ENCODE results near the gene CCDC197.
A peak's percentile ranks its signal among the peaks of the same experiment; 100 is the strongest.

The CCDC197 gene

DNA sequence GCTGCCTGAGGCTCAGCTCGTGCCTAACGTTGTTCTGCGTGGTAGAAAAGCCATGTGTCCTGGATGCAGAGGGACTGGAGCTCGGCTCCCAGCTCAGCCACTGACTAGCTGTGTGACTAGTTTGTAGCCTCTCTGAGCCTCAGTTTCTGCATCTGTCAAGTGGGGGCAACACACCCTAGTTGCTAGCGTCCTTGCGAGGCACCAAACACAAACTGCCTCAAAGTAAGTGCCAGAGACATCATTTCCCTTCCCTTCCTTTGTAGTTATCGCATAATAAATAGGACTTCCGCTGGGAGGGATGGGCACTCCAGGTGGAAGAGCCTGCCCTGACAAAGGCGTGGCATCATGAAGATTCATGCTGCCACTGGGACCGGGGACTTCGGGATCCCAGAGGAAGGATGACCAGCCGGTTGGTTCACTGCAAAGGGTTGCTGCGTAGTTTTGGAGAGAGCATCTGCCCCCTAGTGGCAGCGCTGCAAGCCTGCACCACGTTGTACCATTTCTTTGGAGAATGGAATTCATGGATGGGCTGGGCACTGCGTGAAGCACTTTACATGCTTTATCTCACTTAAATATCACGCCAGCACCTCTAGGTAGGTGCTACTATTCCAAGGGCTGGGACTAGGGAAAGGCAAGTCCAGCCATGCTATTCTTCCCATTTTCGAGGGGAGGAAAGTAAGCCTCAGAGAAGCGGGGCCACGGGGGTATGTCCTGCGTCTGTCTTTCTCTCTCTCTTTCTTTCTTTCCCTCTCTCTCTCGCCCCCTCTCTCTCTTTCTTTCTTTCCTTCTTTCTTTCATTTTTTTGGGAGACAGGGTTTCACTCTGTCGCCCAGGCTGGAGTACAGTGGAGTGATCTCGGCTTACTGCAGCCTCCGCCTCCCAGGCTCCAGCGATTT is 4.6 kb downstream of the CCDC197 start:
- no peak for DNase-seq

DNA sequence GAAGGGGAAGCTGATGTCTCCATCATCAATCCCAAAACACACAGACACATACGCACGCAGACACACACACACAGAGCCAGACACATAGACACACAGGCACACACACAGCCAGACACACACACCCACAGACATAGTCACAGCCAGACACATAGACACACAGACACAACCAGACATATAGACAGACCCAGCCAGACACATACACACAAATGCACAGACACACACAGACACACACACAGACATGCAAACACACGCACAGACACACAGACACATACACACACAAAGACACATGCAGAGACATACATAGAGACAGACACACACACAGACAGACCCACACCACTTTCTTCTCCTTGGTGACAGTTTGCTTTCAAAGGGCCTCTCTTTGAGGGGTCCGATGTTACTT is 6.3 kb downstream of the CCDC197 start:
- no peak for DNase-seq

DNA sequence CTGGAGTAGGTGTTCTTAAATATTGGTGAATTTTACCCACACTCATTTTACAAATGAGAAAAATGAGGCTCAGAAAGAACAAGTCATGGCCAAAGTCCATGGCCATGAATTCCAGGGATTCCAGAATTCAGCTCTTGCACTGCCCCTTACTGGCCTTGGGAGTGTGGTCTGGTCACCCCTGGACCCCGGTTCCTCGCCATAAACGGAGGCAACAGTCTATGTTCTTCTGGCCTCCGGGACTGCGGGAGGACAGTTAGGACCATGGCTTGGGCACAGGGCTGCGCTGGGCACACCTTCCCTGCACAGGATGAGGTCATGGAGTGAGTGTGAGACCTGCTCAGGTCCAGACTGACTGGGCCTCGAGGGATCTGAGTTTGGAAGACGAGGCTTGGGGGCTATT is 6.9 kb downstream of the CCDC197 start:
- no peak for DNase-seq

DNA sequence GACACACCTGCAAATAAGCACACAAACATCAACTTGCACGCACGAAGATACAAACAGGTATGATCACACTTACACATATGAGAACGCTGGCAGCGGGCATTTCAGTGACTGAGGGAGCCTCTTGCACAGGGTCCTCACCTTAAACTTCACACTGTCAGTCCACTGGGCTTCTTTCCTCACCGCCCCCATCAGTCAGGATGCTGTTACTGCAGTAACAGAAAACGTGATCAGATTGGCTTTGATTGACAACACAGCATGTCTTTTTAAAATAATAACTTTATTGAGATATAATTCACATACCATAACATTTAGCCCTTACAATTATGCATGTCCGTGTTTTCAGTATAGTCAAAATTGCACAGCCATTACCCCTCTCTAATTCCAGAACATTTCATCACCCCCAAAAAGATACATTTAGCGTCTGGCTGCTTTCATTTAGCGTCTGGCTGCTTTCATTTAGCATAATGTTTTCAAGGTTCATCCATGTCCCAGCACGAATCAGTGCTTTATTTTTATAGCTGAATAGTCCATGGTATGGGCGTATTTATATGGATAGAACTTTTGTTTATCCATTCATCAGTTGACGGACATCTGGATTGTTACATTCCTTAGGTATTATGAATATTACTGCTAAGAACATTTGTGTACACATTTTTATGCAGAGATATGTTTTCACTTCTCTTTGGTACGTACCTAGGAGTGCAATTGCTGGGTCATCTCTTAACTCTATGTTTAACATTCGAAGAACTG is 8.4 kb downstream of the CCDC197 start:
- no peak for DNase-seq

DNA sequence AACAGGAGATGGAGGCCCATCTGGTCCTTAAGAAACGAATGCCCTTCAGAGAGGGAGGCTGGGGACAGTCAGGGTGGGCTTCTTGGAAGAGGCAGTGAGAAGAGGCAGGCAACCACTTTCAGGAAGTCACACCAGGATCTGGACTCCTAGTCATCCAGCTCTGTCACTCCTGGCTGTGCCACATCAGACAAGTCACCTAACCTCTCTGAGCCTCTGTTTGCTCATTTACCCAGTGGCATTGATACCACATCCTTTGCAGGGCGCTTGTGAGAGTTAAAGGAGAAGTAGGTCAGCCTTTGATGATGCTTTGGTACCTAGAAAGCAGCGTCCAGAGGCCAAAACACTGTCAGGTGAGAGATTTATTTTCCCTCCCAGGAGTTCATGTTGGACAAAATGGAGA is 11.1 kb downstream of the CCDC197 start:
- DNase-seq, result no peak

DNA sequence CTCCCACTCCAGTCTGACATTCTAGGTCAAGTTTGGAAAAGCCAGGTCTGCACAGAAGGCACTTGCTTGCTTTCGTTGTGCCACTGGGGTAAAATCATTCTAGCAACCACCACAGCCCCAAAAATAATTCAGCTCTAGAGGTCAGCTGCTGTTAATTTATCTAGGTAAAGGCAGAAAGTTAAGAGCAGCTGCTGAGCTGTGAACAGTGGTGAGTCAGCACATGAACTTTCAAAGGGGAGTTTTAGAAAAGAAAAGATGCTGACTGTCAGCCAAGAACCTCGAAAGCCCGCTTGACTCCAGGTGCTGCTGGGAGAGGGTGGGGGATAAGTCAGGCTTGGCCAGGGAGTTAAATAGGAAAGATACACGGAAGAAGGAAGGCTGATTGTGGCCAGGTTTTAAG is 12.7 kb downstream of the CCDC197 start:
- no peak for DNase-seq

DNA sequence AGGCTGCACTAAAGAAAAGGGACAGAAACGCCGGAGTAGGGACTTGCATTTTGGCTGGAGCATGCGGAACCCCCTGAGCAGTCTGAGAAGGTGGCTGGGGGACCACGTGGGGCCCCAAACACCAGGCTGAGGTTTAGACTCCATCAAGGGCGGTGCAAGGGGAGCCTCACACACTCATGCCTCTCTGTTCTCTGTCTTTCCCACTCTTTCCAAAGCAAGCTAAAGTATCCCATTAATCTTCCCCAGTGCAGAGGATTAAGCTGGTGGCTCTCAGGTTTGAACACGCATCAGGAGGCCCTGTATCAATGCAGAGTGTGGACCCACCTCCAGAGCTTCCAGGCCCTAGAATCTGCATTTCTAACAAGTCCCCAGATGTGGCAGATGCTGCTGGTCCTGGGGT is 13.5 kb downstream of the CCDC197 start:
- no peak for DNase-seq

DNA sequence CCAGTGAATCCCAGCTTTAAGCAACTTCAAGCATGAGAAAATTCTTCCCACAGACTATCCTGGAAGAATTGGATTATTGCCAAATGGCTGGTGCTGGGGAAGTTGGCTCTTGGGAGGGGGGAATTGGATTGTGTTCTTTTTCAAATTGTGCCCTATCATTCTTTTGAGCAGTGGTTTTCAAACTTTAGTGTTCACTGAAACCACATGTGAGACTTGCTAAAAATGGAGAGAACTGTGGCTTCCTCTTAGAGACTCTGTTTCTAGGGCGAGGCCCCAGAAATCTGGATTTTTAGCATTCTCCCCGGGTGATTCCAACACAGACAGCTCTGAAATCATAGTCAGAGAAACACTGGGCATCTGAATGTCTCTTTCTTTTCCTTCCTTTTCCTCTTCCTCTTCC is 14.7 kb downstream of the CCDC197 start:
- no peak for DNase-seq

DNA sequence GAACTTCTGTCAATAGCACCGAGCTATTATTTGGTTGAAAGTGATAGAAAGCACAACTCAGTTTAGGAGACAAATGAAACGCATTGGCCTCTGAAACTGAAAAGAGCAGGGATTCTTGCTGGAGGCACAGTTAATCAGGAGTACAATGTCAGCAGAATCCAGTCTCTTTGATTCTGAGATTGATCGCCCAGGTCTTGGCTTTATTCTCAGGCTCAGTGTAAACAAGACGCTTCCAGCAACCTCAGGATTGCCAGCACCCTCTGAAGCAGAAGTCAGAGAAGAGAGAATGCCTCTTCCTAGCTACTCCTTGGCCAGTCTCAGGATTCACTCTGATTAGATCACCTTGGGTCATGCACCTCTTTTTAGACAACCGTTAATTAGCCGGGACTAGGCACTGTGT is 17.3 kb downstream of the CCDC197 start:
- no peak for DNase-seq

DNA sequence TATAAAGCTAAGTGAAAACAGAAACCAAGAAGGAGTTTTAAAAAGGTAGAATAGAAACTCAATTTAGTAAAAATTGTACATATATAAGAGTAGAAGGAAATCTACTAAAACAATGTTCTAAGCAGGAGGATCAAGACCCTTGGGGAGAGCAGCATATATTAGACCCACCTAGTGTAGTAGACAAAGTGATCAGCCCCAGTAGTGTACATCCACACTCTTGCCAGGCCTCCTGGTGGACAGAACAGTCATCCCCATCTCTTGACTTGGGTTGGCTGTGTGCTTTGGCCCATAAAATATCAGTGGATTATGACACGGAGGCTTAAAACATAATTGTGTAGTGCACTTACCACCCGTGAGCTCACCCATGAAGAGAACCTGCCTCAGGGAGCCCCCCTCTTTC is 18.1 kb downstream of the CCDC197 start:
- no peak for DNase-seq

DNA sequence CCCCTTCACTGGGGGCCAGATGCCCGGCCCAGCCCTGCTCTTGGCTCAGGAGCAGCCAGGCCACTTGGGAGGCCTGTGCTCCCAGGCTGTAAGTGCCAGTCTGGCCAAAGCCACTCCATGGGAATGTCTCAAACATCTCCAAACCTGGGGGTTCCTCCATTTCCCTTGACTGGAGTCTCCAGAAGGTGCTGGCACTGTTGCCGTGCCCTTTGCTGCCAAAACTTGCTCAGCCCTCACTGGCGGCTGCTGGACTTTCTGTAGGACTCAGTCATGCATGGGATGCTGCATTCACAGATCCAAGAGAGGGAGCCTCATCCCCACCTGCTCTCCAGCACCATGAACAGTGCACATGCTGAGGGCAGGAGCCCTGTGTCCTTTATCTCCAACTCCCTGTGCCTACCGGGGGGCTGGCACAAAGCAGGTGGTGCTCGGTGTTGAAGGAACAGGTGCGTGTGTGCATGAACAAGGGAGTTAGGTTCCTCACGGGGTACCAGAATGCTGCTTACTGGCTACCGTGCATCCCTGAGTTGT is 19.4 kb downstream of the CCDC197 start:
- no peak for DNase-seq

DNA sequence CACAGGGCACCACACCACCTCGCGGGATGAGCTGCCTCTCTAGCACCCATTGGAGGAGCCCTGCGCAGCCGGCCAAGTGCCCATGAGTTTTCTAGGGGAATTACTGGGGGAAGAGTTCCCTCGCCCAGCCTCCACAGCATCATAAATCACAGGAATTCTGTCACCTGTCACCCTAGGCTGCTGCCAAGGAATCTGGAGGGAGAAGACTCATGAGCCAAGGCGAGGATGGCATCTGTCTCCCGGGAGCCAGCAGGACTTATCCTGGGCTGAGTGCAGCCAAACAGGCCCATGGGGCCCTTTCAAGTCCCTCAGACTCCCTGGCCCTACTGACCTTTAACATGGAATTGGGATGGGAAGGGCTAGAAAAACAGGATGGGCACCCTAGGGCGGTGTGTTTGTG is 21.2 kb downstream of the CCDC197 start:
- no peak for DNase-seq

DNA sequence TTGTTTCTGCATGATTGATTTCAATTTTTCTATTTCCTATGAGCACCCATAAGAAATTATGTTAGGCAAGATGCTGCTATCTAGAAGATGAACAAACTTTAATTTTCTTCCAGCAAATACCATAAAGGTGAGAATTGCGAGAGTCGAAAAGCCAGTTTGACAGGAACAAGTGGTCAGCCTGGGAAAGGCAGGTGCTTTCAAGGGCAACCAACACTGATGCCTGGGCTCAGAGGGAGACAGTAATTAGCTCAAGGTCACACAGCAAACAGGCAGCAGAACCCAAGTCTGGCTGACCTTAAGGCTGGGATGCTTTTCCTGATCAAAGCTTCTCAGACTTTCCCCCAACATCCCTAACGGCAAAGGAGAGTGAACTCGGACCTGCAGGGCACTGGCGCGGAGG is 22.2 kb downstream of the CCDC197 start:
- no peak for DNase-seq

DNA sequence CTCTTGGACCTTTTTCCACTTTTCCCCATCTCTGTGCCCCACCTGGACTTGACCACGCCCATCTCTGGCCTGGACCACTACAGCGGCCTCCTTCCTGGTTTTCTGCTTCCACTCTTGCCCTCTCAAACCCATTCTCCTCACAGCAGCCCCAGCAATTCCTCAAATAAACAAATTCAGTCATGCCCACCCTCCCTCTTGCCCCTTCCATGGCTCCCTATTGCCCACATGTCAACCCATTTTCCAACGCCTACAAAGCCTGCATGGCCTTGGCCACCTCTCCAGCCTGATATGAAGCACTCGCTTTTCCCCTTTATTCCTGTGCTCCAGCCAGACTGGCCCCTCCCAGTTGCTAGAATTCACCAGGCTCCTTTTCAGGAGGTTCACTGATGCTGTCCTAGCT is 23.2 kb downstream of the CCDC197 start:
- DNase-seq, result no peak

DNA sequence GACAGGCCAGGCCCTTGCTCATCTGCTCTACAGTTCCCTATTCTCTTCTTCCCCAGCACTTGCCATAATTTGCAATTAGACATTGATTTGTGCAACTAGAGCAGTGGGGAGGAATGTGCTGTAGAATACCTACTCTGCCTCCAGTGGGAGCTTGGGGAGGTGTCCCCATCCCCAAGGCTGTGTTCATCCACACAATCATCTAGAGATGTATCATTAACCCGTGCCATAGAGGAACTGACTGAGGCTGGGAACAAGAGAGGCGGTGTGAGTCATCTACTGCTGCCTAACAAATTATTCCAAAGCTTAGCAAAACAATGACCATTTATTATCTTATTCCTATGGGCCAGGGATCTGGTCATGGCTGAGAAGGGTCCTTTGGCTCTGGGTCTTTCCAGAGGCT is 23.9 kb downstream of the CCDC197 start:
- no peak for DNase-seq

DNA sequence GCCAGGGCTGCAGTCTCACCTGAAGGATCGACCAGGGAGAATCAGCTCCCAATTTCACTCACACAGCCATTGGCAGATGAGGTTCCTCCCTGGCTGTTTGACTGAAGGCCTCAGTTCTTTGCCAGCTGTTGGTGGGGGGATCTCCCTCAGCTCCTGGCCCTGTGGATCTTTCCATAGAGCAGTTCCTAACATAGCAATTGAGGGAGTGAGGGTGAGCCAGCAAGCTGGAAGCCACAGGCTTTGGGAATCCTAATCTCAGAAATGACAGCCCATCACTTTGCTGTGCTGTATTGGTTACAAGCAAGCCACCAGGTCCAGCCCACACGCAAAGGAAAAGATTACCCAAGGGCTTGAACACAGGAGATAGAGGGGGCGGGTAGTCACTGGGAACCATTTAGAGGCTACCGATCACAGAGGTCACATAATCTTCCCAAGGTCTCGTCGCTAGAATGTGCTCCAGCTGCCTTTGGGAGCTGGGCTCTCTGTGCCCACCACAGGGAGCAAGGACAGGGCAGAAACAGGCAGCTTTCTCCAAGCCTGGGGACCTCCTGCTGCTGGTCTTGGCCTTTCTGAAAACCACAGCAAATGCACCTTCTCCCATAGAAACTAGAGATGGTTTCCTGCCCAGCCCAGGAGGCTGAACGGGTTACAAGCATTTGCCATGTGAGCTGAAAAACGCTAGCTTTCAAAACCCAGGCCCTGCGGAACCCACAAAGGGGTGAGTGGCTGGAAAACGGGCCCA is 24.5 kb downstream of the CCDC197 start:
- no peak for DNase-seq

DNA sequence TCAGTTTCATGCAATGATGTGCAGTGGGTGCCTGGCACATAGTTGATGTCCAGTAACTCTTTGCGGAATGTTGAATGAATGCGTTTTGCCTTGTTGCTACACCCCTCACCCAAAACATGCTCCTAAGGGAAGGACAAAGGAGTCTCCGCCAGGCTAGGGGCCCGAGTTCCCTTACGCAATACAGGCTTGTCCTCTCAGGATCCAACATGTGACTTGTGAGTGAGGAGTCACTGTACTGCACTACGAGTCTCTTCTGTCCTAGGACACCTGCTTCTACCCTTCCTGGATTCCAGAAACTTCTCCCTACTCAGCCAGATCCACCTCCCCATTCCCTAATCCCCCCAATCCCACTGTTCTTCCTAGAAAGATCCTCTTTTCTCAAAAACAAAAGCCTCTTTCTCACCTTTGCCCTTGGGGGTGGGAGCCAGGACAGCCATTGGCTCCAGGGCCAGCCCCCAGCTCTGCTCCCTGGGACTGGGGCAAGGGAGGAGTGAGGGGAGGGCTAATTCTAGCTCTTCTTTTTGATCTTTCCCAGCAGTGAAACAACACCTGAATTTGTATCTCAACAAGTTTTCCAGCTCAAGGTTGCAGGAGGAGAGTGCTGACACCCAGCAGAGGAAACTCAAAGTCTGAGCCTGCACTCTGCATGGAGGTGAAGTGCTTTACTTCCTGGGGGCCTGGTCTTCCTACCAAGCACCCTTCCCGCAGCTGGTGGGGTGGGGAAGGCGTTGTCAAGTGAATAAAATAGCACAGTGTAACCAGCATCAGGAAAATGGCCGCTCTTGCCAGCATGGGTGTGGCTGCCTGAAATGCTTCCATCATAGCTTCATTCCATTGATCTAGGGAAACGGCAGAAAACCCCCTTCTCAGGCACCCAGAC is 25.7 kb downstream of the CCDC197 start:
- no peak for DNase-seq

DNA sequence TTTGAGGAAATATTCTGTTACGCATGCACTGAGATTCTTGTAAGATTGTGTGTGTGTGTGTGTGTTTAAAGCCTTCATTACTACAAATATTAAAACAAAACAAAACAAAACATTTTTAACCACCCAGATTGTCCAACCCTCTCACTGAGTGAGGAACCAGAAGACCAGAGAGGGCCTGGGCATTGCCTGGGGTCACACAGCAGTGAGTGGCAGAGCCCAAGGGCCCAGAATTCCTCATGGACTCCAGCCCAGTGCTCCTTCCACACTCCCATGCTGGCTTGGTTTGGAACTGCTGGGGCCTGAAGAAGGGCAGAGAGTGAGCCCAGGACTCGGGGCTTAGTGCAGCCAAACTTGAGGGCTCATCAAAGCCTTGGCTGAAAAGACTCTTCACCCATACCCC is 27.4 kb downstream of the CCDC197 start:
- no peak for DNase-seq

DNA sequence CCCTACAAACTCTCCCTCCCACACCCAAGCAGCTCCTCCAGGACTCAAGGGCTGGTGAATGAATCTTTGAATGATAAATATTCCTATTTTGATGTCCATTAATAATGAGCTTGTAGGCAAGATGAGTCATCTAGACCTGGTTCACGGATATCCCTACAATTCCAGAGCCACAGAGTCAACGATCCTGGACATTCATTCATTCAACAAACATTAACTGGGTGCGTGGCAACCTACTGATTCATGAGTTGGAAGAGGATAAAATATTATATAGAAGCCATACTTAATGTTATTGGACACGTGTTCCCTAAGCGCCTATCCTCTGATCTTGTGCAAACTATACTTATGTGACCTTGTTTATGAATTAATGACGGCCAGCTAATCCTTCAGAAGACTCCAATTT is 28.6 kb downstream of the CCDC197 start:
- DNase-seq, result no peak

DNA sequence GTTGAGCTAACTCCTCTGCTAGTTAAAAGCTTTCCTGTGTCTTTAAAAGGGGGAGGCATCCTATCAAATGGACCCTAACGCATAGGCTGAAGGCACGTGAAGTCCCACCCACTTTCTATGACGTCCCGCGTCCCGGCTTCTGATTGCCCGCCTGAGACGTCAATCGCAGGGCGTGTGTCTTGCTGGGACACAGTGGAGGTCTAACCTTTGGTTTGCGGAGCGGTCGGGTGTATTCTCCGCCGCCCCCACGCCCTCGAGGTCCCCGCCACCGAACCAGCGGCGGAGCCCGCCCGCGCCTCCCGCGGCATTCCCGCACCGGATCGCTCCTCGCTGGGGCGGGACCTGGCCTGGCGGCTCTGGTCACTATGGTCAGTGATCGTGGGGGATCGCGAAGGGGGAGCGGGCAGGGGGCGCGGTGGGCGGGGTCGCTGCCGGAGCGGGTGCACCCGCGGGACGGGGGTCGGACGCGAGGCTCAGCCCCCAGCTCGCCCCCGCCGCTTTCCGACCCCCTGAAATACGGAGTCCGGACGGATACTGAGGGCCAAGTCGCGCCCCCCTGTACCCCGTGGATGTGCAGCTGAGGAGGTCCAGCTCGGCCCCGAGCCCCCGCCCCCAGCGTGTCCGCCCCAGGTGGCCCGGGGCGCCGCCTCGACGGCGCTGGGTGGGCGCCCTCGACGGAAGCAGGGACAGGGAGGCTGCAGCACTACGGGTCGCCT is 29.2 kb downstream of the CCDC197 start, which contains the start of gene OTUB2:
TSS of gene OTUB2 (plus strand) at position 168 of the 716 bp plus-strand sequence. CDS start at position 366, 198 bp downstream.
- peak; percentile 95 for DNase-seq

DNA sequence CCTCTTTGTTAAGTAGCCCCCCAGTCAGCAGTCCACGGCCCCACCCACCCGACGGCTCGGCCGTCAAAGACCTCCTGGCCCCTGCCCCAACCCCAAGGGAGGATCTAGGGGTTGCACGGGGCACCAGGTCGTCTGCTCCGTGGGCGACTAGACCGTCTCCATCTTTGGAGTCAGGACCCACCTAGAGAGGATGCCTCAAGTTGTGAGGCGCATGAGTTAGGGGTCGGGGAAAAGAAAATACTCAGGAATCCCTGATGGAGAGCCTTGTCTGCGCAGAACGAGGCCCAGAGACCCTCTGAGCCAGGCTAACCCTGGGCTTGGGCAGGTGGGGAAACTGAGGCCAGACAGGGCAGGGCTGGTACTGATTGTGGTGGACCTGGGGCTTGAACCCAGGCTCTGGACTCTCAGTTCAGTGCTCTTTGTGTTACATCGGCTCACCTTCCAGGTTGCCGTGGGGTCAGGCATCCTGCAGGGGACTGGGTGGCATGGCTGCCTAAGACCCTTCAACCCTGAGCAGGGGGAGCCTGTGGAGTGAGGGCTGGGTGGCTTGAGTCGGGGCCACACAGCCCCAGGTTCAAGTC is 29.9 kb downstream of the CCDC197 start:
- DNase-seq, result no peak

All from NCI-H1436 treated with DMSO at 0.1 percent for 48 hours (cell line).